Measurements from ENCODE around the gene DPPA2. TPM values are rescaled to one million over a fixed set of nuclear protein-coding genes. Genes with fewer than 3 reads are reported as not detected.

The DPPA2 gene
- total RNA-seq, 1 experiment from 2014 or later: not detected

GRCh38 chr3:109284071-109284470 is 32.2 kb downstream of the DPPA2 start:
- Histone ChIP-seq H3K9me3 (ENCODE audit: insufficient read depth, low read depth) (no peaks in the 10 kb centered on the region), H3K27me3 (ENCODE audit: insufficient read depth, low read depth) (no peaks in the 10 kb centered on the region), H3F3A (ENCODE audit: insufficient read depth, low read depth) (no peaks in the 10 kb centered on the region), H4K20me1 (ENCODE audit: insufficient read depth) (no peaks in the 10 kb centered on the region), H3K27ac (no peak overlapping the region), H3K4me3 (no peak overlapping the region), H3K4me1 (replicated peaks; ENCODE audit: insufficient read depth) (no peaks in the 10 kb centered on the region), H3K9me2 (ENCODE audit: insufficient read depth) (no peaks in the 10 kb centered on the region), H3K4me2 (no peak overlapping the region), H3K36me3 (ENCODE audit: low read depth) (no peaks in the 10 kb centered on the region), H3K79me2 (ENCODE audit: low read depth) (no peaks in the 10 kb centered on the region), H2AFZ (no peak overlapping the region)
- POLR2A ChIA-PET (ENCODE audit: unreplicated experiment): no interaction called here
- DNase-seq: no peak
- CTCF ChIA-PET: interaction anchor here (0.7 kb wide), 2 partner anchors 19 to 647 kb away, joined by 3 to 7 read pairs; no protein-coding TSS in a partner anchor
- TF ChIP-seq, protein P1, sequence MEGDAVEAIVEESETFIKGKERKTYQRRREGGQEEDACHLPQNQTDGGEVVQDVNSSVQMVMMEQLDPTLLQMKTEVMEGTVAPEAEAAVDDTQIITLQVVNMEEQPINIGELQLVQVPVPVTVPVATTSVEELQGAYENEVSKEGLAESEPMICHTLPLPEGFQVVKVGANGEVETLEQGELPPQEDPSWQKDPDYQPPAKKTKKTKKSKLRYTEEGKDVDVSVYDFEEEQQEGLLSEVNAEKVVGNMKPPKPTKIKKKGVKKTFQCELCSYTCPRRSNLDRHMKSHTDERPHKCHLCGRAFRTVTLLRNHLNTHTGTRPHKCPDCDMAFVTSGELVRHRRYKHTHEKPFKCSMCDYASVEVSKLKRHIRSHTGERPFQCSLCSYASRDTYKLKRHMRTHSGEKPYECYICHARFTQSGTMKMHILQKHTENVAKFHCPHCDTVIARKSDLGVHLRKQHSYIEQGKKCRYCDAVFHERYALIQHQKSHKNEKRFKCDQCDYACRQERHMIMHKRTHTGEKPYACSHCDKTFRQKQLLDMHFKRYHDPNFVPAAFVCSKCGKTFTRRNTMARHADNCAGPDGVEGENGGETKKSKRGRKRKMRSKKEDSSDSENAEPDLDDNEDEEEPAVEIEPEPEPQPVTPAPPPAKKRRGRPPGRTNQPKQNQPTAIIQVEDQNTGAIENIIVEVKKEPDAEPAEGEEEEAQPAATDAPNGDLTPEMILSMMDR (conservative IDR thresholded peaks at IDR 0.05): no peak
- no peak for TF ChIP-seq EZH2 (IDR thresholded peaks at IDR 0.05; ENCODE audit: low read depth)
- no TSS peak for BruUV-seq (replicated peaks)
- intact Hi-C loops (cut with micrococcal nuclease; ENCODE audit: unreplicated experiment): no loop called here

- POLR2A ChIA-PET (ENCODE audit: unreplicated experiment): no interaction called here
- no TSS peak for BruUV-seq (replicated peaks)
- H4K20me1 ChIP-seq (ENCODE audit: insufficient read depth): no peaks in the 10 kb centered on the region
- H3K36me3 ChIP-seq (ENCODE audit: low read depth): no peaks in the 10 kb centered on the region
- no peaks in the 10 kb centered on the region for H3K4me1 ChIP-seq (replicated peaks; ENCODE audit: insufficient read depth)
- H3K9me2 ChIP-seq (ENCODE audit: insufficient read depth): no peaks in the 10 kb centered on the region
- H3F3A ChIP-seq (ENCODE audit: insufficient read depth, low read depth): no peaks in the 10 kb centered on the region
- no peaks in the 10 kb centered on the region for H3K27me3 ChIP-seq (ENCODE audit: insufficient read depth, low read depth)
- CTCF ChIA-PET: no interaction called here
- H3K4me2 ChIP-seq: no peak overlapping the region
- no peaks in the 10 kb centered on the region for H3K9me3 ChIP-seq (ENCODE audit: insufficient read depth, low read depth)
- TF ChIP-seq EZH2 (IDR thresholded peaks at IDR 0.05; ENCODE audit: low read depth): no peak
- TF ChIP-seq, protein P1 (conservative IDR thresholded peaks at IDR 0.05): no peak
- no peak overlapping the region for H3K27ac ChIP-seq
- no peak overlapping the region for H3K4me3 ChIP-seq
- no peak for DNase-seq
- intact Hi-C loops (cut with micrococcal nuclease; ENCODE audit: unreplicated experiment): loop anchor here (10.0 kb wide), 2 partner anchors 136 to 1796 kb away; partner anchors contain the start of gene NECTIN3
- H2AFZ ChIP-seq: no peak overlapping the region
- no peaks in the 10 kb centered on the region for H3K79me2 ChIP-seq (ENCODE audit: low read depth)
Observed at GRCh38 chr3:109278546-109278945, 37.8 kb downstream of the DPPA2 start.

DNA sequence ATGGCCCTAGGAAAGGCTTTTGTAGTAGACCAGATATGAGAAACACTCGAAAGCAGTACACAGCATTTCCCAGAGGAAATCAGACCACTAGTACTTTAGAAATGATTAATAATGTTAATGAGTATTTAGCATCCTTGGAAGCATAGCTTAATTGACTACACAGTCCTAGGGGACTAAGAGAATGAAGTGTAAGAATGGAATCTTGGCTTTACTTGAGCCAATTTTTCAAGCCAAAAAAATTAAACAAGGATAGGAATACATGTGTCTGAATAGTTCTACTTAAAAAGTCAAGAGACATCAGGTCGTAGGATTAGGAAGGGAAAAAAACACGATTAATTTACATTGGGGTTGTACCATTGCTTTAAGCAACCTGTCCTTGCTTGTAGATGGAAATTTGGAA is 38.2 kb downstream of the DPPA2 start:
- ChIA-PET POLR2A (ENCODE audit: unreplicated experiment) (no interaction called here), CTCF (no interaction called here)
- Histone ChIP-seq H2AFZ (no peak overlapping the region; the same call in 1 of the 2 replicates), H3K79me2 (ENCODE audit: low read depth) (no peaks in the 10 kb centered on the region), H3K4me3 (no peak overlapping the region), H3K4me1 (replicated peaks; ENCODE audit: insufficient read depth) (no peaks in the 10 kb centered on the region), H3K27ac (no peak overlapping the region), H4K20me1 (ENCODE audit: insufficient read depth) (no peaks in the 10 kb centered on the region), H3K36me3 (ENCODE audit: low read depth) (no peaks in the 10 kb centered on the region), H3K4me2 (no peak overlapping the region), H3F3A (ENCODE audit: insufficient read depth, low read depth) (no peaks in the 10 kb centered on the region), H3K9me3 (ENCODE audit: insufficient read depth, low read depth) (no peaks in the 10 kb centered on the region), H3K27me3 (ENCODE audit: insufficient read depth, low read depth) (no peaks in the 10 kb centered on the region), H3K9me2 (ENCODE audit: insufficient read depth) (no peaks in the 10 kb centered on the region)
- TF ChIP-seq, protein P1 (conservative IDR thresholded peaks at IDR 0.05): no peak
- TF ChIP-seq EZH2 (IDR thresholded peaks at IDR 0.05; ENCODE audit: low read depth): no peak
- no TSS peak for BruUV-seq (replicated peaks)
- DNase-seq: no peak
- intact Hi-C loops (cut with micrococcal nuclease; ENCODE audit: unreplicated experiment): loop anchor here (10.0 kb wide), 2 partner anchors 137 to 1797 kb away; partner anchors contain the start of gene NECTIN3

Data from PC-9 (cell line).